Measurements from ENCODE around the gene TRAF5. TPM values are rescaled to one million over a fixed set of nuclear protein-coding genes. Genes with fewer than 3 reads are reported as not detected.
"Not testable (repeated sequence)": the region's sequence is repeated elsewhere in the genome, so short reads cannot be mapped to it uniquely, and the experiment has no call there.

TRAF5 gene
- total and polyA plus RNA-seq, 8 donors = 10.1 to 29.2 (median 24.0) TPM

DNA sequence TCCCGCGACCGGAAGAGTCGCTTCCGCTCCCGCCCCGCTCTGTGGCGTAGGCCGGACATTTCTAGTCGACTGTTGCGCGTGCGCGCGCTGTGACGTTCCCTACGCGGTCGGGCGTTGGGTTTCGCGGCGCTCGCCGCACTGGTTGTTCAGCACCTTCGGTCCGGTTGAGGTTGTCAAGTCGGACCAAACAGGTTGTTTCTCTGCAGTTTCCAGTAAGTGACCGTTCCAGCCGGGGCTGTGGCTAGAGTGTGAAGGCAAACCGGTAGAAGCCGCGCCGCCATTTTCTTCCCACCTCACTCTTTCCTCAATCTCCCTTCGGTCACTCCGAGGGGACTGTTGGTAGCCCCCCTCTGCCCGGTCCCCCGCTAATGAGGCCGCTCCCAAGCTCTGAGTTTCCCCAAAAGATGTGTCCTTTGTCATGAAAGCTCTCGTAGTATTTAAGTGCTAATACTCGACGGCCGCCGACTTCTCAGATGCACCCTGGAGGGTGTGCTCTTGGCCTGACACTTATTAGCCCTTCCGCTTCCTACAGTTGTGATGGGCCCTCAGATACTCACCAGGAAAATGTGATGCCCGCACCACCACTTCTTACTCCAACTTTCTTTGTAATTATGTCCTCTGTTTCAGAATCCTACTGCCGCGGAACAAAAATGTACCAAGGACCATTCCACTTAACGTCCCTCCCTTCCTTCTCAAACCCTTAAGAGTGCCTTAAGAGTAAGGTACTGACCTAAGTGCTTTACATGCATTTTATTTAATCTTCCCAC, 56.3 kb downstream of the TRAF5 start:
- DNase-seq (peak; percentile 94 to 99 (median 97)), ATAC-seq (peak; percentile 99)
- intact Hi-C loops (cut with DNase I) = no loop called here
- no peaks in the 10 kb centered on the region for H3K36me3 ChIP-seq
- H3K4me3 ChIP-seq = peak overlapping the region; percentile 52 to 57
- H3K27me3 ChIP-seq = no peaks in the 10 kb centered on the region
- H3K4me1 ChIP-seq = peaks cover 0 to 21% of the 10 kb centered on the region in 2 donors
- H3K27ac ChIP-seq = peak overlapping the region; percentile 95 to 98
- TF ChIP-seq CTCF (IDR thresholded peaks at IDR 0.05) = no peak
- no peaks in the 10 kb centered on the region for H3K9me3 ChIP-seq

GRCh38 chr1:211384524-211384923, 57.9 kb downstream of the TRAF5 start:
- intact Hi-C loops (cut with DNase I) = no loop called here
- Histone ChIP-seq H3K4me3 (no peak overlapping the region), H3K9me3 (no peaks in the 10 kb centered on the region), H3K36me3 (no peaks in the 10 kb centered on the region), H3K27ac (no peak overlapping the region), H3K4me1 (peaks cover 0 to 16% of the 10 kb centered on the region in 2 donors), H3K27me3 (no peaks in the 10 kb centered on the region)
- DNase-seq (no peak), ATAC-seq (no peak)
- no peak for TF ChIP-seq CTCF (IDR thresholded peaks at IDR 0.05)

- Histone ChIP-seq H3K36me3 (peaks cover 0 to under 1% of the 10 kb centered on the region in 2 donors), H3K9me3 (no peaks in the 10 kb centered on the region), H3K27me3 (no peaks in the 10 kb centered on the region), H3K4me3 (no peak overlapping the region), H3K4me1 (peaks cover 0 to 12% of the 10 kb centered on the region in 2 donors), H3K27ac (no peak overlapping the region)
- ATAC-seq = no peak
- intact Hi-C loops (cut with DNase I) = no loop called here
- TF ChIP-seq CTCF (IDR thresholded peaks at IDR 0.05) = no peak
- DNase-seq = no peak
Observed at GRCh38 chr1:211386921-211387320, 60.3 kb downstream of the TRAF5 start.

DNA sequence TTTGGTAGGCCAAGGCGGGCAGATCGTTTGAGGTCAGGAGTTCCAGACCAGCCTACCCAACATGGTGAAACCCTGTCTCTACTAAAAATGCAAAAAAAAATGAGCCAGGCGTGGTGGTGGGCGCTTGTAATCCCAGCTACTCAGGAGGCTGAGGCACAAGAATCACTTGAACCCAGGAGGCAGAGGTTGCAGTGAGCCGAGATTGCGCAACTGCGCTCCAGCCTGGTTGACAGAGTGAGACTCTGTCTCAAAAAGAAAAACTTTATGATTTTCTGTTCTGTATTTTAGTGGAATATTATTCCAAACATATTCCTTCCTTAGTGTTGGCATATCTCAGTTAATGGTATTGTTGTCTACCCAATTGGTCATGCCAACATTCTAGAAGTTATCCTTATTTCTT, 64.2 kb downstream of the TRAF5 start:
- intact Hi-C loops (cut with DNase I); H3K36me3 ChIP-seq; H3K4me1 ChIP-seq; H3K27me3 ChIP-seq; DNase-seq; H3K27ac ChIP-seq; H3K4me3 ChIP-seq; ATAC-seq; H3K9me3 ChIP-seq: not testable (repeated sequence)

DNA sequence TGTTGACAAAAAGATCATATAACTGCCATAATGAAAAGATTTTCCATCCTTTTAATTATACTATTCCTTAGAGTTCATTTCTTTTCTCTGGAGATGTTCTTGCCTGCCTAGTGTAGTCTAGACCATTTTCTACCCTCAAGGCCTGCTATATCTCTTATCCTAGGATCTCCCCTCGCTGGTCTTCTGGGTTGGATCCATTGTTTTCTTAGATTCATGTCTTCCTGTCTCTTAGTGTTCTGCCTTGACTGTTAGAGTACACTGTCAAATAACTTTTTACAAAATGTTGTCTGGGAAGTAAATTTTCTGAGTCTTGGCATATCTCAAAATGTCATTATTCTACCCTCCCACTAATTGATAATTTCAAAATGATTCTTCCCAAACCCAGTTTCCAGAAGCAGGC, 66.6 kb downstream of the TRAF5 start:
- intact Hi-C loops (cut with DNase I) = no loop called here
- DNase-seq (no peak), ATAC-seq (no peak)
- Histone ChIP-seq H3K36me3 (peaks cover 0 to 17% of the 10 kb centered on the region in 2 donors), H3K4me3 (no peak overlapping the region), H3K4me1 (no peaks in the 10 kb centered on the region), H3K27ac (no peak overlapping the region), H3K9me3 (no peaks in the 10 kb centered on the region), H3K27me3 (no peaks in the 10 kb centered on the region)
- TF ChIP-seq CTCF (IDR thresholded peaks at IDR 0.05) = no peak

- H3K36me3 ChIP-seq = peaks cover 0 to 11% of the 10 kb centered on the region in 2 donors
- H3K27me3 ChIP-seq; intact Hi-C loops (cut with DNase I); H3K4me1 ChIP-seq; ATAC-seq; H3K9me3 ChIP-seq; H3K4me3 ChIP-seq; H3K27ac ChIP-seq; DNase-seq: not testable (repeated sequence)
Observed at GRCh38 chr1:211398266-211398930, 71.8 kb downstream of the TRAF5 start.

GRCh38 chr1:211399851-211400393, 73.3 kb downstream of the TRAF5 start:
- H3K27me3 ChIP-seq; H3K9me3 ChIP-seq; intact Hi-C loops (cut with DNase I); H3K4me1 ChIP-seq; ATAC-seq; H3K27ac ChIP-seq; H3K4me3 ChIP-seq; DNase-seq: not testable (repeated sequence)
- H3K36me3 ChIP-seq = peaks cover 0 to 11% of the 10 kb centered on the region in 2 donors

- DNase-seq; ATAC-seq; H3K27ac ChIP-seq; H3K4me1 ChIP-seq; H3K4me3 ChIP-seq; H3K27me3 ChIP-seq; intact Hi-C loops (cut with DNase I); H3K9me3 ChIP-seq; H3K36me3 ChIP-seq: not testable (repeated sequence)
Observed at GRCh38 chr1:211401751-211402150, 75.1 kb downstream of the TRAF5 start.

- not testable (repeated sequence) for H3K27ac ChIP-seq, DNase-seq
Observed at GRCh38 chr1:211406086-211406485, 79.5 kb downstream of the TRAF5 start.

More at GRCh38 chr1:211406086-211406485, 79.5 kb downstream of the TRAF5 start:
- H3K4me3 ChIP-seq; H3K9me3 ChIP-seq; ATAC-seq; H3K27me3 ChIP-seq; H3K36me3 ChIP-seq; intact Hi-C loops (cut with DNase I); H3K4me1 ChIP-seq: not testable (repeated sequence)
